HG02763 (cell line): ENCODE data around the gene BABAM1.

Source experiments
- ATAC-seq: cut with Tn5 transposase; IDR thresholded peaks from one replicate; pipeline ENCODE4 v1.9.1; 2021; ENCODE audit warnings: mild to moderate bottlenecking, moderate library complexity; ENCODE audit not compliant: unreplicated experiment

The BABAM1 gene

DNA sequence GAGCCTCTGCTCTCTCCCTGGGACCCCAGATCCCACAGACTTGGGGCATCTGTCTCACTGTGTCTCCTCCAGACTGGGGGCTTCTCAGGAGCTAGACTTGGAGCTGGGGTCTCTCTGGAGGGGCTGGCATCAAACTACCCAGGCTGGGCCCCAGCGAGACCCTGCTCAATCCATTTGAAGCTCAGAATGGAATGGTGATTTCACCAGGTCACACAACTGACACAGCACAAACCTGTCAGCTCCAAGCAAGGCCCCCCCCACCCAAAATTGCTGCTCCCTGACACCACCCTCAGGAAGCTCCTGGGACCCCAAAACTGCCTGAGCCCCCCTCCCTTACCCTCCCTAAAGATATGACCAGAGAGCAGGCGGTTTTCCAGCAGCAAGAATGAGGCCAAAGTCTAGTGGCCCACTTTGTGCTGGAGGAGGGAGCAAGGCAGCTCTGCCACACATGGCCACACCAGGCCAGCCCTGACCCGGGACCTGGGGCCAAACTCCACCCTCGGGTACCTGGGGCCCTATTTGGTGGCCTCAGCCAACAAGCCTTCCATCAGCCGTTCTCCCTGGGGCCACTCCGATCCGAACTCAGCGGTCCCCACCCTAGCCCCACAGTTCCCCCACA lies 23.9 kb upstream of the BABAM1 start:
- ATAC-seq, result no peak

GRCh38 chr19:17243830-17244617 lies 23.2 kb upstream of the BABAM1 start:
- ATAC-seq, result no peak

DNA sequence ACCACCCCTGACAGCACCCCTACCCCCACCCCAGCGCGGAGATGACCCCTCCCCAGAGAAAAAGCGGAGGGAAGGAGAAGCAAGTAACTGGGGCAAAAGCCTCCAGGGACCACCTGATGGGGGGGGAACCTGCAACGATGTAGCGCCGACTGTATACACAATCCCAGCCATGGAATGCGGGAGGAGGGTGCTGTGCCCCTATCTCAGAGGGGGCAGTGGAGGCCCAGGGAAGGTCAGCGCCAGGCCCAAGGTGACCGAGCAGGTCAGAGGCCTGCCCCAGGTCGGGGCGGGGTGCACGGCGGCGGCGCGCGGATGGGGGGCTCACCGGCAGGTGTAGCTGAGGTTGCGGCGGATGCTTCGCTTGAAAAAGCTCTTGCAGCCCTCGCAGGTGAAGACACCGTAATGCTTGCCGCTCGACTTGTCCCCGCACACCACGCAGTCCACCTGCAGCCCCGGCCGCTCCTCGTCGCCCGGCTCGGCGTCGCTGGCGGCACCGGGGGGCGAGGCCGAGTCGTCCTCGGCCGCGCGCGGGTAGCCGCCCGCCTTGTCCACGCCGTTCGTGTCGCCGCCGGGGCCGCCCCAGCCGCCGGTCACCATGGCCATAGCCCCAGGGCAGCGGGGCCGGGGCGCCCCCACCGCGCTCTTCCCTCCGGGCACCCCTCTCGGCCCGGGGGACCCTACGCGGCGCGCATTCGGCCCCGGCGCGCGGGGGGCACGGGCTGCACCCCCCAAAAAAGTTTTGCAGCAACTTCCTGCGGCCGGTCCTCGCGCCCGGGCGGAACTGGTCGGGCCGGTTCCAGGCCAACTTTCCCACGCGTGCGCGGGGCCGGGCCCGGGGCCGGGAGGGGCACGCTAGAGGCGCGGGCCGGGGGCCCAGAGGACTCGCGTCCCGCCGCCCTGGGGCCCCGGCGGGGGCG lies 22.4 kb upstream of the BABAM1 start:
- peak; percentile 4 for ATAC-seq

GRCh38 chr19:17245535-17245984 lies 21.7 kb upstream of the BABAM1 start, which contains the start of gene NR2F6:
NR2F6 (minus strand) TSS chr19:17245919; CDS start chr19:17245220, 699 bp downstream.
- ATAC-seq, result no peak

GRCh38 chr19:17246681-17247425 lies 20.4 kb upstream of the BABAM1 start:
- no peak for ATAC-seq

GRCh38 chr19:17248011-17248776 lies 19.0 kb upstream of the BABAM1 start:
- no peak for ATAC-seq

DNA sequence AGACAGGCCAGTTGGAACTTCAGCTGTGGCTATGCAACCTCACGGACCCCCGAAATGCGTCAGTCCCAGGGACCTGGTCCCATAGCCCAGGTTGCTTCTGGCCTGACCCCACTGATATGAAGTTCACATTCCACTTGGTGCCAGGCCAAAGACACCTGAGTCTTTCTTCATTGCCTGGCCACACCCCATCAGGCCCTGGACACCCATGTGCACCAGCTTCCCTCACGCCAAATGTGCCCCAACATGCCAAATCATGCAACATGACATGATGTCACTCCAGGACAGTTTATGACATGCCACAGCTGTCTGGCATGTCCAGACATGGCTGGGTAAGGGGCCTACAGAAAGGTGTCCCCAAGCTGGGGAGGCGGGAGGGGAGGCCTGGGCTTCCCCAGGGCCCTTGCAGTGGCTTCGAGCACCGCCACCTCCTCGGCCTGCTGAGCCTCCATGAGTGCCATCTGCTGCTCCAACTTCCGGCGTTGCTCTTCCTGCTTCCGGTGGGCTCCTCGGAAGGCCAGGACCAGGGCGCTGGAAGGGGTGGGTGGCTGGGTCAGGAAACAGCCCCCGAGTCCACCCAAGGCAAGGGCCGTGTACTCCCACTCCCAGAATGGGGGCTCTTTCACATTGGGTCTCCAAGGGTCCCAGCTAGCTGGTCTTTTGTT lies 17.2 kb upstream of the BABAM1 start:
- ATAC-seq, result no peak

DNA sequence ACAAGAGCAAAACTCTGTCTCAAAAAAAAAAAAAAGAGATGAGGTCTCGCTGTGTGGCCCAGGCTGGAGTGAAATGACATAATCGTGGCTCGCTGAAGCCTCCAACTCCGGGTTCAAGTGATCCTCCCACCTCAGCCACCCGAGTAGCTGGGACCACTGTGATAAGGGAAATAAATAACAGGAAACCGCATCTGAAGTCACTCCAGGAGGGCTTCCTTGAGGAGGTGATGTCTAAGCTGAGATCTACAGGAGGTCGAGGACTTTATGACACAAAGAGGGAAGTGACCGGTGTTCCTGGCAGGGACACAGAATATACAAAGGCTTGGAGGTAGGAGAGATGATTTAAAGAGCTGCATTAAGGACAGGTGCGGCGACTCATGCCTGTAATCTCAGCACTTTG lies 12.6 kb upstream of the BABAM1 start:
- ATAC-seq, result no peak

- ATAC-seq, result no peak
Measured at GRCh38 chr19:17255150-17255621, 12.1 kb upstream of the BABAM1 start.

GRCh38 chr19:17256130-17256529 lies 11.1 kb upstream of the BABAM1 start:
- ATAC-seq, result no peak

DNA sequence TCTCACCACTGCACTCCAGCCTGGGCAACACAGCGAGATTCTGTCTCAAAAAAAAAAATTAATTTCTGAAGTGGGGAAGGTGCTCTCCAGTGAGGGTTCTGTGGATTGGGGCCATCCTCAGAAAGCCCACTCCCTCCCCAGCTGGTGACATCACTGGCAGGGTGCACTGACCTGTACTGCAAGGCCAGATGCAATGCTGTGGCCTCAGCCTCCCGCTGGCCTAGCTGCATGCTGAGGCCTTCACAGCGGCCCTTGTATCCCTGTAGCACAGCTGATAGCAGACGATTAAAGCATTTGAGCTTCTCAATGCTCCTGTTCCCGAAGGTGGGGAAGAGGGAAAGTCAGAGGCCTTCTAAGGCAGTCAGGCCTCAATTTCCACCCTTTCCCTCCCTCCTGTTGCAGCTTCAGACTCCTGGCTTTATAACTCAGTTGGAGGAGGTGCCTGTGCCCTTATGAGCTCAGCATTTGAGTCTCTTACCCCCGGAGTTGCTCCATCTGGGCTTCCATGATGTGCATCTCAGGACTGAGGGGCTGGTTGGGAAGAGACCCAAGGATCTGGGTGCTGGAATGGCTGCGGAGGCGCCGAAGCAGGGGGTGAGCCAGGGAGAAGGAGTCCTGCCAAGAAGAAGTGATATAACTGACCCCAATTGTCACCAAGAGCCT lies 8.0 kb upstream of the BABAM1 start:
- no peak for ATAC-seq

DNA sequence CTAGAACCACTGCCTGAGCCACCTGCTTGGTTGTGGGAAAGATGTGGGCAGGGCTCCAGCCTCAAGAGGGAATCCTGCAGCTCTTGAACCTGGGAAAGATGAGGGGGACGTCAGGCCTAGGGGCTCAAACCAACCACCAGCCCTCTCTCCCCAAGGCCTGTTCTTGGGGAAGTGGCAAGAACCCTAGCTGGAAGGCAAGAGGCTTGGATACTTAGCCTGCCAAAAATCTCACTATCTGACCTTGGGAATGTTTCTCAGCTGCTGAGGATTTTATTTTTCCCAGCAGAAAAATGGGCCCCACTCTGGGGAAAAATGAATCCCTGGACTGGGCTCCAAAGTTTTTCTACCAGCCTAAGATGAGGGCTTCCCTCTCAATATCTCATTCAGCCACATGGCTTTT lies 7.3 kb upstream of the BABAM1 start:
- no peak for ATAC-seq

- ATAC-seq, result peak; percentile 79
Measured at GRCh38 chr19:17260842-17261325, 6.4 kb upstream of the BABAM1 start.

DNA sequence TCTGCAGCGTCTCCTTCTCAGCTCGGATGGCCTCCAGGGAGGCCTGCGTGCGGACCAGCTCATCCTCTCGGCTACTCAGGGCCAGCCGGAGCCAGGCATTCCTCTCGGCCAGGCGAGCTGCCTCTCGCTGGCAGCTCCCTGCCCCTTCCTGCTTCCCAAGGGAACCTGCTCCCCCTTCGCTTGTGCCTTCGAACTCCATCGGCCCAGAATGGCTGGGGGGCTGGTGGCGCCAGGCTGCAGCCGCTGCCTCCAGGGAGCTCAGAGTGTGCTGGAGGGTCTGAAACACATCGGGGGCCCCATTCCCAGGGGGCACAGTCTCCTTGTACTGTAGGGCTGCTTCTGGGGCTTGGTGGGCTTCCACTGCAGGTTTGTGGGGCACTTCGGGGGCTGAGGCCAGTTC lies 4.7 kb upstream of the BABAM1 start:
- ATAC-seq, result no peak

DNA sequence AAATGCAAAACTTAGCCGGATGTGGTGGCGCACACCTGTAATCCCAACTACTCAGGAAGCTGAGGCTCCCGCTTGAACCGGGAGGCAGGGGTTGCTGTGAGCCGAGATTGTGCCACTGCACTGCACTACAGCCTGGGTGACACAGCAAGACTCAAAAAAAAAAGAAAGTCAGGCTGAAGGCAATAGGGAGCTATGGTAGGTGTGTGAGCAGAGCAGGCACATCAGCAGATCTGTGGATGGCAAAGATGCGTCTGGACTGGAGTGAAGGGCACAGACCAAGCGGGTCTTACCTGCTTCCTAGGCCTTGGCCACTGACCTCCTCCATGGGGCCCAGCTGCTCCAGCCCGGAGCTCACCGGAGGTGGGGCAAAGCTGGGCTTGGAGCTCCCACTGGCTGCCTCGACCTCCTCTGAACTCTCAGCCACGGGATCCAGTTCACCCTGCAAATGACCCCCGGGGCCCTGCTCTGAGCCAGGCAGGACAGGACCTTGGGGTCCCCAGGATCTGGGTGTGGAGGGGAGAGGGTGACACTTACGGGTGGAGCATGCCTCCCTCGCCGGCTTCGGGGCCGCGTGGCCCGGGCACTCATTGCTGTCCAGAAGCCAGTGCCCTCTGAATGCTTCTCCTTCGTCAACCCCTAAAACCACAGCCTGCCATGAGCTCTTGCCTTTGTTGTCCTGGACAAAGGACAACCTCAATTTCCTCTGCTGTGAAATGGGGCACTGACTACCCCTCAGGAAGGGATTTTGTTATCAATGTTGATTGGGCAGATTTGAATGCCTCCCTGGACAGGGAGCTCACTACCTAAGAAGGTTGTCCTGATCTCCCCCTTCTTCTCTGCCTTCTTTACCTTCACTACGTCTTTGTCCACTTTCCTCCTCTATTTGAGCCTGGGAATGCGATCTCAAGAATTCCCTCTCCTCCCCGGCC lies 3.3 kb upstream of the BABAM1 start:
- ATAC-seq, result no peak

DNA sequence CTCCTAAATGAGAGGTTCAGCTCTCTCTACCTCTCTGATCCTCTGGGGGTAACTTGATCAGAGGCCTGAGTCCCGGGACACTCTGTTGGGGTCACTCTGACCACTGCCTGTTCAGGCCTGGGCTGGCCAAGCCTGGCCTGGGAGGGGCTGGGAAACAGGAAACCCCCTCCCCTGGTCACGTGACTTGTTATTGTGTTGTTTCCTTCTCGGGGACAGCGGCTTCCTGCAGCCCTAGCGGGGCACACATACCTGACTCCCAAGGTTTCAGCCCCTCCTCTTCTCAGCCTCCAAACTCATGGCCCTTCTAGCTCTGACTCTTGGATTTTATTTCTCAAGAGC lies 2.6 kb upstream of the BABAM1 start, which contains the start of gene USHBP1:
Gene USHBP1 (minus strand): TSS at position 105 of the 339 bp plus-strand sequence. CDS start 446 bp downstream, outside the sequence.
- no peak for ATAC-seq

DNA sequence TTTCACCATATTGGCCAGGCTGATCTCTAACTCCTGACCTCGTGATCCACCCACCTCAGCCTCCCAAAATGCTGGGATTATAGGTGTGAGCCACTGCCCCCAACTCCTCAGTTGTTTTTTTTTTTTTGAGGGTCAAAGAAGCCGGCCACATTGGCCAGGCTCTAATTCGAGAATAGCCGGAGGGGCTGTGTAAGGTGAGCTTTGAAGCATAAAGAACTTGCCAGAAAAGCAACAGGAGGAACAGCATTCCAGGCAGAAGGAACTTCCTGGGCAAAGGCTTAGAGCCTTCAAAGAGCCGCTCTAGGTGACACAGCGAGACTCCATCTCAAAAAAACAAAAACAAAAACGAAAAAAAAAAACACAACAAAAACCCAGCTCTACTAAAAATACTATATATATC lies 1.2 kb upstream of the BABAM1 start:
- ATAC-seq, result no peak
